Activated CD8-positive, alpha-beta memory T cell treated with anti-CD3 and anti-CD28 coated beads, Interleukin-2, amount 50 U/mL, for 1 hour (primary cell): ENCODE data around the gene IFNGR2.
A peak's percentile ranks its signal among the peaks of the same experiment; 100 is the strongest.
"Not testable (repeated sequence)": the region's sequence is repeated elsewhere in the genome, so short reads cannot be mapped to it uniquely, and the experiment has no call there.

ENCODE experiments used
- DNase-seq: peaks from one replicate; pipeline ENCODE4 v3.0.0-alpha.2; 2020; ENCODE audit errors: extremely low read depth

IFNGR2 gene, protein sequence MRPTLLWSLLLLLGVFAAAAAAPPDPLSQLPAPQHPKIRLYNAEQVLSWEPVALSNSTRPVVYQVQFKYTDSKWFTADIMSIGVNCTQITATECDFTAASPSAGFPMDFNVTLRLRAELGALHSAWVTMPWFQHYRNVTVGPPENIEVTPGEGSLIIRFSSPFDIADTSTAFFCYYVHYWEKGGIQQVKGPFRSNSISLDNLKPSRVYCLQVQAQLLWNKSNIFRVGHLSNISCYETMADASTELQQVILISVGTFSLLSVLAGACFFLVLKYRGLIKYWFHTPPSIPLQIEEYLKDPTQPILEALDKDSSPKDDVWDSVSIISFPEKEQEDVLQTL

DNA sequence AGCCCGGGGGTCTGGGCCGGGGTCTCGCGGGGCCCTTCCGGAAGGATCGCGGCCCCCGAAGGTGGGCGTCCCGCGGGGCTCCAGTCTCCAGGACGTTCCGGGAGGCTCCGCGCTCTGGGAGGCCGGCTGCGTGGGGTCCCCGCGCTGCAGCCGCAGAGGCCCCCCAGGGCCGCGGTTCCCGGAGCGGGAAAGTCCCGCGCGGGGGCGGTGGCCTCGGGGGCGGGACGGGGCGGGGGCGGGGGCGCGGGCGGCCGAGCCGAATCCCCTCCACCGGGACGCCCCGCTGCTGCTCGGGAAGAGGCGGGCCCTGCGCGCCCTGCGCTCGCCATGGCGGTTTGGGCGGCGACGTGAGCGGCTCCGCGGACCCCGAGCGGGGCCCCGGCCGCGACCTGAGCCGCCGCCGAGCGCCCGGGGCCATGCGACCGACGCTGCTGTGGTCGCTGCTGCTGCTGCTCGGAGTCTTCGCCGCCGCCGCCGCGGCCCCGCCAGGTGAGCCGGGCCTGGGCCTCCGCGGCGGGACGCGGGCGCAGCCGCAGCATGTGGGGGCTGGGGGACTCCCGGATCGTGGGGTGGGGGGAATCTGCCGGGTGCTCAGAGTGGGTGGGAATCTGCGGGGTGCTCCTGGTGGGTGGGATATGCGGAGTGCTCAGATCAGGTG, at the start of gene IFNGR2:
Gene IFNGR2 (plus strand): TSS at position 286 of the 658 bp plus-strand sequence. CDS start 131 bp downstream, at position 417.
- DNase-seq: no peak

GRCh38 chr21:33355355-33355754, 47.9 kb upstream of the IFNGR2 start:
- no peak for DNase-seq

DNA sequence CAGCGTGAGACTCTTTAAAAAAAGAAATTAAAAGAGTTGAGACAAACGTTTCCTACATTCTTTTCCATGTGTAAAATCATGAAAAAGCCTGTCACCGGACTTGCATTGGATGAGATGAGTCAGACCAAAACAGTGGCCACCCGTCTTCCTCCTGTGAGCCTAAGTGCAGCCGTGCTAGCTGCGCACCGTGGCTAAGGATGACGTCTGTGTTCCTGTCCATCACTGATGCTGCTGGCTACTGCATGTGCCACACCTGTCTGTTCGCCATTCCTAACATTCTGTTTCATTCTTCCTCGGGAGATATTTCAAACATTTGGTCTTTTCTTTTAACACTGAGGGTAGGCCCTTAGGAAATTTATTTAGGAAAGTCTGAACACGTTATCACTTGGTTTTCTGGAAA, 47.2 kb upstream of the IFNGR2 start:
- no peak for DNase-seq

DNA sequence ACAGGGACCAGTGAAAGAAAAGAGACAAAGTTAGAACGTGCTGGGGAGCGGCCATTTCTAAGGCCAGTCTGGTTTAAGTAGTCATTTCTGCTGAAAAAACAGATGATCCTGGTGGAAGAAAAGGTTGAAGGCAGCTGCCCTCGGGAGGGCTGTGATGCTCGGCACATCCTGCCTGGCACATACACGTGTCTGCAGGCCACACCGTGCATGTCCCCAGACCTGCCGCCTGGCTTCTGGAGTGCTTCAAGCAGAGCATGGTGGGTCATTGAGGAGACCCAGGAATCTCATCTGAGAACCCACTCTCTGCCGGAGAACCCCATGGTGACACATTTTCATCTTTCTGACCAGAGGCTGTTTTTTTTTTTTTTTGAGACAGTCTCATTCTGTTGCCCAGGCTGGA, 46.0 kb upstream of the IFNGR2 start:
- no peak for DNase-seq

GRCh38 chr21:33359446-33359845, 43.8 kb upstream of the IFNGR2 start:
- no peak for DNase-seq

DNA sequence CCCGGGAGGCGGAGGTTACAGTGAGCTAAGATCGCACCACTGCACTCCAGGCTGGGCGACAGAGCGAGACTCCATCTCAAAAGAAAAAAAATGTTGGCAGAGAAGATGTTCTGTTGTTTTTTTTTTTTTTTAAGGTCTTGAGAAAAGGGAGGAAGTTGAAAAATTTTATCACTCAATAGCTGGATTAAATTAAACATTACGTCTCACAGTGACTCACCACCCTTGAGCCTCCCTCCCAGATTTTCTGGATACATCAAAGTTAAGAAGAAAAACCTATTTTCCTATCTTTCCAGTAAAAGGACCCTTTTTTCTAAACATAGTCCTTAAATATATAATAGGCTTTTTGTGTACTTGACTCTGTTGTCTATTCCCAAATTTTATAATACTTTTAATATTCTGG, 42.9 kb upstream of the IFNGR2 start:
- no peak for DNase-seq

DNA sequence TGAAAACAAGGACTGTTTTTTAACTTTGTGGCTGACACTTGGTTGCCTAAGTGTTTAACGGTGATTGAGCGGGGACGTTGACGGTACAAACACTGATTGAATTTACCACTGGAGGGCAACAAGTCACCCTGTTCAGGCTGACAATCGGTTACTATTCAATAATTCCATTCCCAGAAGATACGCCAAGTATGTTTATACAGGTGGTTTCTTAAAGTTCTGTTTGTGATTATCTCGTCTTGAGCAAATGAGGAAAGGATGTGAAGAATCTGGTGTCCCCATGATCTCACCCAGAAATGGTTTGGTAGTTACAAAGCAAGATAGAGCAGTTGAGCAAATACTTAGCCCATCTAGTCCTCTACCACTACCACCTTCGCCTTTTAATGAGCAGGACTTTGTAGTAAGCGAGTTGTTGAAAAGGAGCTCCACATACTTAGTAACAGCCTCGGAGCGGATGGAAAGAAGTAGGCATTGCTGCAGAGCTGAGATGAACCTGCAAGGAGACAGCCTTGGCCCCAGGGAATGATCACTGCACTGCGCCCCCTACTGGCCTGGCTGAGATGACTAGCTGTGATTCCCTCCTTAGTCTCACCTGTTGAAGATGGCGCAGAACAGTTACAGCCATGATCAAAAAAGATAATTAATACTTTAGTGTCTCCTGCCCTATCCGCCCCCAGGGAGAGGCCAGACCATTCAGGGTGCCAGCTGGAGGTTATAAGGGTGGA, 42.2 kb upstream of the IFNGR2 start:
- DNase-seq: peak; percentile 71

DNA sequence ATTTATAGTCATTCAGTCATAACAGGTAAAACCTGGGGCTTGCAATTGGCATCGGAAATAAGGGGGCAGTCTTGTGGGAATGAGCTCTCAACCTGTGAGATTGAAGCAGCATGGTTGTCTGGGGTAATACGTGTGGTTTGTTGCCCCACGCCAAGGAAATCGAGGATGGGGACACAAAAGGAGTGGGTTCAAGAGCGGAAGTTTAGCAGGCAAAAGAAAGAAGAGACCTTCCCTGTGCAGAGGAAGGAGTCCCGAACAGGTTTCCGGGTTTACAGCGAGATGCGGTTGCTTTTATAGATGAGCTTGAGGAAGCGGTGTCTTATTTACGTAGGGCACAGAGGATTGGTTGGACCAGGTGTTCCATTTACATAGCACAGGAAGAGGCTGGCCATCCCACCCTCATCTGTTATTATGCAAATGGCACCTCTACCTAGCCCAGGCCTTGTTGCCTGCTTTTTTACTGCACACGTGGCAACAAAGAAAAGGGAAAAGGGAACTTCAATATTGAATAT, 41.1 kb upstream of the IFNGR2 start:
- DNase-seq: no peak

- DNase-seq: not testable (repeated sequence)
Measured at GRCh38 chr21:33363911-33364609, 39.2 kb upstream of the IFNGR2 start.

- no peak for DNase-seq
Measured at GRCh38 chr21:33364830-33365229, 38.4 kb upstream of the IFNGR2 start.

DNA sequence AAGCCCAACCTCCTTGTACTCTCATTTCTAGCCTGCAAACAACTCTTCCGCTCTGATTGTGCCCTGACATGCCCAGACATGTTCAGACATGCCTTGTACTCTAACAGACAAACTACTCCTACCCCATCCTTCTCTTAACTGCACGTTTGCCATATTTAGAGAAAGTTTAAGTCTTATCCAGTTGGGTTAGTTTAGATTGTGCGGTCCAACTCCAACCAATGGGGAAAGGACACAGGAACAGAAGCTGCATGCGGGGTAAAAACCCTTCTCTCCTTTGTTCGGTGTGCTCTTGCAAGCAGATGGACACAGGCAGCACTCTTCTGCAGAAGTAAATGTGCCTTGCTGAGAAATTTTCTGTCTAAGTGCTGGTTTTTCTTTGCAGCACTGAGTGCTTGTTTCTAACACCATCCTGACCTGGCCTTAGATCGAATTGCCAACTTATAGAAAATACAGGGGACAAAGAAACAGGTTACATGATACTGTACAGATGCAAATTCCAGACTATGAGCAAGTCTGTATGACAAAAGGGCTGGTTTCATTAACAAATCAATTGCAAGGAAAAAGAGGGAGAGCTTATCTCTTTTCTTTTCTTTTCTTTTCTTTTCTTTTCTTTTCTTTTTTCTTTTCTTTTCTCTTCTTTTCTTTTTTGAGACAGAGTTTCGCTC, 35.8 kb upstream of the IFNGR2 start:
- DNase-seq: no peak

GRCh38 chr21:33368124-33368523, 35.1 kb upstream of the IFNGR2 start:
- DNase-seq: no peak

GRCh38 chr21:33368576-33368975, 34.6 kb upstream of the IFNGR2 start:
- no peak for DNase-seq

DNA sequence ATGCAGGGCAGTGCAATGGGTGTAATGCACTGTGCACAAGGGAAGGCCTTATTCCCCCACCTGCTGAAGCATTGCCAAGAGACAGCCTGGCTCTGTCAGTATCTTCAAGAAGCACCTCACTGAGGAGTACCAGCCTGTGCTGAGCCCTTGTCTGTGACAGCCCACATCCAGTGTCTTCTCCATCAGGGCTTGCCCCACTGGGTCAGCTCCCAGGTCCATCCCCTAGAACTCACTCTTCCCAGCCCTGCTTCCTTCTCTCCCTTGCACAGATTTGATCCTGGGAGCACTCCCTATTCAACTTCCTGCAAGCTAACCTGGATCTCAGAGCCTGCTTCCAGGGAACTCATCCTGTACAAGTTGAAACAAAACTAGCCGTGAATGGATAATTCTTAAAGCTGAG, 33.6 kb upstream of the IFNGR2 start:
- DNase-seq: no peak

GRCh38 chr21:33370305-33370704, 32.9 kb upstream of the IFNGR2 start:
- DNase-seq: no peak

DNA sequence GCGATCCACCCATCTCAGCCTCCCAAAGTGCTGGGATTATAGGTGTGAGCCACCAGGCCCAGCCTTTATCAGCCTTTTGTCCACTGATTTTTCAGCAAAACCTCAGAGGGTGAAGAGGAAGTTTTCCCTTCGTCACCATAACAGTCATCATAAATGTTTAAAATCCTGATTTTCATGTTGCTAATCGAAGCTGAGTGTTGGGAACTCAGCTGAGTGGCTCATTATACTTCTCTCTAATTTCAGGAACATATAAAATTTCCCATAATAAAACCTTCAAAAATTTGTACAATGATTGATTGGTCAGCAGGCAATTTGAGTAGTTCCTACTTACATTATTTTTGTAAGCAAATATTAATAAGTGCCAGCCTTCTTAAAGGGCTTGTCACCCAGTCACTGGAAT, 31.8 kb upstream of the IFNGR2 start:
- DNase-seq: no peak

GRCh38 chr21:33372582-33372981, 30.6 kb upstream of the IFNGR2 start:
- DNase-seq: no peak

- DNase-seq: no peak
Measured at GRCh38 chr21:33373451-33373850, 29.8 kb upstream of the IFNGR2 start.

GRCh38 chr21:33374080-33374449, 29.1 kb upstream of the IFNGR2 start:
- DNase-seq: no peak

DNA sequence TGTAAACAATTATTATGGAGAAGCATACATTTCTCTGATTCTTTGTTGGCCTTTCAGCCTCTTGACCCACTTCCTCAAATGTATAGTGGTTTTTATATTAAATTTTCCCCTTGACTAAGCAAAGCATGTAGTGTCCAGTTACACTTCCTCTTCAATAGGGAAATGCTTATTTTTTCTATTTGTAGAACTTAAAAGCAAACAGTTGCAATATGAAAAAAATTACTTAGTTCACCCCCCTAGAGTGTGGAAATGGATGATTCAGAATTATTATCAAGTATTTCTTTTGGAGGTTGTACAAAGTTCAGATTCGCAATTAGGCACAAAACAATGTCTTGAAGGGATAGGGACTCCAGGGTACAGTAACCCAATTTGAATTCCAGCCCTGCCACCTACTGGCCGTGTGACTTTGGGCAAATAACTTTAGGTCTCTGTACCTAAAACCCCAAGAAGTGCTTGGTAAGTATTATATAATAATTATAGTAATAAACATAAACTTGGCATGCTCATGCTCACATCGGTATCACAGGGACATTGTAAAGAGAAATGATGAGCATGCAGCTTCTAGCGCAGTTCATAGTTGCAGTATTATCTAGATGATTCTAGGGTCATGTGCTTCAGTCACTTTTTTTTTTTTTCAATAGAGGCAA, 28.6 kb upstream of the IFNGR2 start:
- no peak for DNase-seq

DNA sequence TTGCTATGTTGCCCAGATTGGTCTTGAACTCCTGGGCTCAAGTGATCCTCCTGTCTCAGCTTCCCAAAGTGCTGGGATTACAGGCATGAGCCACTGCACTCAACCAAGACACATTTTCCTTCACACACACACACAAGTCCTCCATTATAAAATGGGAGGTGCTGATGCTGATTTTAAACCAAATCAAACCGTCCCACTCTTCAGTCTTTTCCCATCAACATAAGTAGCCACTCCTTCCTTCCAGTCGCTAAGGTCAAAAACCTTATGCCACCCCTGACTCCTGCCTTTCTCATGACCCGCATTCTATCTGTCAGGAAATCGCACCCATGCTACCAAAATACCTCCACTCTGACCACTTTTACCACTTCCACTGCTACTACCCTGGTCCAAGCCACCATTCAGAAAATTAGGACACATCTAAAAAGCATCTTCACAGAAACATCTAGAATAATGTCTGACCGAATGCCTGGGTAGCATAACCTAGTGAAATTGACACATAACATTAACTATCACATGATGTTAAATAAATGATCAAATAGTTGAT, 28.0 kb upstream of the IFNGR2 start:
- no peak for DNase-seq
